ENCODE results near the gene ERP44. TPM values are rescaled to one million over a fixed set of nuclear protein-coding genes. Genes with fewer than 3 reads are reported as not detected.
"Not testable (repeated sequence)": the region's sequence is repeated elsewhere in the genome, so short reads cannot be mapped to it uniquely, and the experiment has no call there.

The ERP44 gene
- total RNA-seq (ENCODE audit: unreplicated experiment), result 19.3 TPM
- long read RNA-seq, full-length matches to known transcripts, result 57 of 65 reads
- long read RNA-seq, partial matches to known transcripts, result 1 of 65 reads
- long read RNA-seq, other reads (novel, unspliced or antisense), result 7 of 65 reads

DNA sequence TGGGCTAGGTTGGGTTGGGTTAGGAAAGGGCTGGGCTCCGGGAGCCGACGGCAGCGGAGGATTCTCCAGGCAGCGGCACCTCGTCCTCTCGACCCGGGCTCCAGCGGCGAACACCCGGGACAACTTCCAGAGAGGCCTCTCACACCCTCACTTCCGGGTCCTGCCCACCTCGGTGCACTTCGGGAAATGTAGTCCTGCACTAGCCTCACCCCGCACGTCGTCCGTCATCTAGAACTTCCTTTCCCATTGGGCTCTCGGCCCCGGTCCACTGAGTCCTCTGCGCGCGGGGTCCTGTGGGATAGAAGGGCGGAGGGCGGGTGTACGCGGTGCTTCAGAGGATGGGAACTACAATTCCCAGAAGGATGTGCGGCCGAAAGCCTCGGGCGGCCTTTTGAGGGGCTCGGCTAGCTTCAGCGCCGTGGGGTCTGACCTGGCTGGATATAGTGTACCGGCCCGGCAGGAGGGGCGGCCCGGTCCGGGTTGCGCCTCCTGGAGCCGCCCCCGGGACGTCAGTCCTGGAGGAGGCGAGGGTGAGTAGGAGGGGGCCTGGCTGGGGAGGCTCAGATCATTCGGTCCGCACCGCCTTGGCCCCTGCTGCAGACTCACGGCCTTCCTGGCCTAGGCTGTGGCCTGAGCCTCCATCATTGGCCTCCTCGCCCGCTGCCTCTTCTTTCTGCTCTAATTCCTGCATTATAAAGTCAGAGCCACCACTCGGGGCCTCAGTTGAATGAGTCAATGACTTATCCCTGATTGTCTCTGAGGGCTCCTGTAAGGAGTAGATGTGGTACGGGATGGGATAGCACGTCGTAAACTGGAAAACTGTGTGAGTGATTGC, at the start of gene ERP44, which contains the start of gene INVS:
Gene ERP44, minus strand, starts transcription at position 114 of the 835 bp plus-strand sequence. CDS start 160 bp downstream, outside the sequence.
Gene INVS, plus strand, starts transcription at position 357 of the 835 bp plus-strand sequence. CDS start 5,279 bp downstream, outside the sequence.
- Mint-ChIP-seq H3K9me3 (ENCODE audit: unreplicated experiment) (peaks cover 7% of the 10 kb centered on the region), H3K27me3 (ENCODE audit: unreplicated experiment) (peaks cover 6% of the 10 kb centered on the region), H3K36me3 (ENCODE audit: unreplicated experiment) (no peaks in the 10 kb centered on the region), H3K27ac (ENCODE audit: unreplicated experiment) (peak within 1 kb of the TSS; percentile 93), H3K4me3 (ENCODE audit: unreplicated experiment) (peak within 1 kb of the TSS; percentile 98), H3K4me1 (ENCODE audit: low read depth, unreplicated experiment) (peaks cover 5% of the 10 kb centered on the region)
- TF ChIP-seq, protein P1, sequence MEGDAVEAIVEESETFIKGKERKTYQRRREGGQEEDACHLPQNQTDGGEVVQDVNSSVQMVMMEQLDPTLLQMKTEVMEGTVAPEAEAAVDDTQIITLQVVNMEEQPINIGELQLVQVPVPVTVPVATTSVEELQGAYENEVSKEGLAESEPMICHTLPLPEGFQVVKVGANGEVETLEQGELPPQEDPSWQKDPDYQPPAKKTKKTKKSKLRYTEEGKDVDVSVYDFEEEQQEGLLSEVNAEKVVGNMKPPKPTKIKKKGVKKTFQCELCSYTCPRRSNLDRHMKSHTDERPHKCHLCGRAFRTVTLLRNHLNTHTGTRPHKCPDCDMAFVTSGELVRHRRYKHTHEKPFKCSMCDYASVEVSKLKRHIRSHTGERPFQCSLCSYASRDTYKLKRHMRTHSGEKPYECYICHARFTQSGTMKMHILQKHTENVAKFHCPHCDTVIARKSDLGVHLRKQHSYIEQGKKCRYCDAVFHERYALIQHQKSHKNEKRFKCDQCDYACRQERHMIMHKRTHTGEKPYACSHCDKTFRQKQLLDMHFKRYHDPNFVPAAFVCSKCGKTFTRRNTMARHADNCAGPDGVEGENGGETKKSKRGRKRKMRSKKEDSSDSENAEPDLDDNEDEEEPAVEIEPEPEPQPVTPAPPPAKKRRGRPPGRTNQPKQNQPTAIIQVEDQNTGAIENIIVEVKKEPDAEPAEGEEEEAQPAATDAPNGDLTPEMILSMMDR (IDR thresholded peaks at IDR 0.05; ENCODE audit: partially characterized antibody, unreplicated experiment), result no peak
- peak; percentile 98 for DNase-seq

DNA sequence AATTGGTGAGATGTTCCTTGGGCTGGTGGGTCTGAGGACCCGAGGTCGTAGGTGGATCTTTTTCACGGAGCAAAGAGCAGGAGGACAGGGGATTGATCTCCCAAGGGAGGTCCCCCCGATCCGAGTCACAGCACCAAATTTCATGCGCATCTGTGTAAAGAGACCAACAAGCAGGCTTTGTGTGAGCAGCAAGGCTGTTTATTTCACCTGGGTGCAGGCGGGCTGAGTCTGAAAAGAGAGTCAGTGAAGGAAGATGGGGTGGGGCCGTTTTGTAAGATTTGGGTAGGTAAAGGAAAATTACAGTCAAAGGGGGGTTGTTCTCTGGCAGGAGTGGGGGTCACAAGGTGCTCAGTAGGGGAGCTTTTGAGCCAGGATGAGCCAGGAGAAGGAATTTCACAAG, 47.2 kb upstream of the ERP44 start:
- H3K27me3 Mint-ChIP-seq (ENCODE audit: unreplicated experiment); DNase-seq; H3K4me3 Mint-ChIP-seq (ENCODE audit: unreplicated experiment); H3K36me3 Mint-ChIP-seq (ENCODE audit: unreplicated experiment); H3K9me3 Mint-ChIP-seq (ENCODE audit: unreplicated experiment); H3K4me1 Mint-ChIP-seq (ENCODE audit: low read depth, unreplicated experiment): not testable (repeated sequence)
- peak overlapping the region; percentile 56 for H3K27ac Mint-ChIP-seq (ENCODE audit: unreplicated experiment)

DNA sequence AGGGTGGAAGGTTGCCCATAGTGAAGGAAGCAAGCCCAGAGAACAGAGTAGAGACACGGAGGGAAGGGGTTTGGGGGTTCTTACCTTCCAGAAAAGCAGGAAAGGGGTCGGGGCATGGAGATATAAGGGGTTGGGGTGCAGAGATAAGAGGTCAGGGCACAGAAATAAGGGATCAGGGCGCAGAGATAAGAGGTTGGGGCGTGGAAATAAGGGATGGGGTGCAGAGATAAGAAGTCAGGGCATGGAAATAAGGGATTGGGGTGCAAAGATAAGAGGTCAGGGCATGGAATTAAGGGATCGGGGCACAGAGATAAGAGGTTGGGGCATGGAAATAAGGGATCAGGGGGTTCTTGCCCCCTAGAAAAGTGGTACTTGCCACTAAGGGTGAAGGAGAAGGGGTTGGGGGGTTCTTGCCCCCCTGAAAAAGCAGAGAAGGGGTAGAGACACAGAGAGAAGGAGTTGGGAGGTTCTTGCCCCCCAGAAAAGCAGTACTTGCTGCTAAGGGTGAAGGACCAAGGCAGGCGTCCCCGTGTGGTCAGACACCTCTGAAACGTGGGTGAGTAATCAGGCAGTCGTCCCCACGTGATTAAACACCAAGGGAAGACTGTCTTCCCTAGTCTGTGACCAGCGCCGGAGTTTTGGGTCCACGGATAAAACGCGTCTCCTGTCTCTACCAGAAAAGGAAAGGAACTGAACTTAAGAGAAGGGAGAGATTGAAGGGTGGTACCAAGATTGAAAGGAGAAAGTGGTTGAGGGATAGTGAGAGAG, 46.6 kb upstream of the ERP44 start:
- not testable (repeated sequence) for H3K27ac Mint-ChIP-seq (ENCODE audit: unreplicated experiment); H3K9me3 Mint-ChIP-seq (ENCODE audit: unreplicated experiment); H3K4me3 Mint-ChIP-seq (ENCODE audit: unreplicated experiment); DNase-seq; H3K27me3 Mint-ChIP-seq (ENCODE audit: unreplicated experiment); H3K4me1 Mint-ChIP-seq (ENCODE audit: low read depth, unreplicated experiment); H3K36me3 Mint-ChIP-seq (ENCODE audit: unreplicated experiment)

DNA sequence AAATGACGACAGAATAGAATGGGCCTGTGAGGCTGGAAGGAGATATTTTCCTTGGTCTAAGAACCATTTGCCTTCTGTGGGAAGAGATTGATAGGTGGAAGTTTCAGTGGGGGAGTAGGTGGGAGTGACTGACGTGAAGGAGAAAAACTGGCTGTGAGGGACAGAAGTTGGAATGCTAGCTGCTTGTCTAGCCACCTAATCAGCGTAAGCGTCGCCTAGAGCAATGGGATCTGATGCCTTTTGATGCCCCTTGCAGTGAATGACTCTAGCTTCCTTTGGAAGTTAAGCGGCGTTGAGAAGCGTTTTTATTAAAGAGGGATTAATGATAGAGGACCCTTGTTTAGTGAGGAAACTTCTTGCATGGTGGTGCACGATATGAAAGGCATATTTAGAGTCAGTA, 43.1 kb upstream of the ERP44 start:
- not testable (repeated sequence) for H3K27ac Mint-ChIP-seq (ENCODE audit: unreplicated experiment); H3K27me3 Mint-ChIP-seq (ENCODE audit: unreplicated experiment); H3K36me3 Mint-ChIP-seq (ENCODE audit: unreplicated experiment); H3K9me3 Mint-ChIP-seq (ENCODE audit: unreplicated experiment); DNase-seq; H3K4me1 Mint-ChIP-seq (ENCODE audit: low read depth, unreplicated experiment); H3K4me3 Mint-ChIP-seq (ENCODE audit: unreplicated experiment)

DNA sequence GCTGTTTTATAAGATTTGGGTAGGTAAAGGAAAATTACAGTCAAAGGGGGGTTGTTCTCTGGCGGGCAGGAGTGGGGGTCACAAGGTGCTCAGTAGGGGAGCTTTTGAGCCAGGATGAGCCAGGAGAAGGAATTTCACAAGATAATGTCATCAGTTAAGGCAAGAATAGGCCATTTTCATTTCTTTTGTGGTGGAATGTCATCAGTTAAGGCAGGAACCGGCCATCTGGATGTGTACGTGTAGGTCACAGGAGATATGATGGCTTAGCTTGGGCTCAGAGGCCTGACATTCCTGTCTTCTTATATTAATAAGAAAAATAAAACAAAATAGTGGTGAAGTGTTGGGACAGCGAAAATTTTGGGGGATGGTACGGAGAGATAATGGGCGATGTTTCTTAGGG, 41.5 kb upstream of the ERP44 start:
- not testable (repeated sequence) for H3K27me3 Mint-ChIP-seq (ENCODE audit: unreplicated experiment); H3K4me1 Mint-ChIP-seq (ENCODE audit: low read depth, unreplicated experiment); H3K4me3 Mint-ChIP-seq (ENCODE audit: unreplicated experiment); H3K27ac Mint-ChIP-seq (ENCODE audit: unreplicated experiment); H3K9me3 Mint-ChIP-seq (ENCODE audit: unreplicated experiment); DNase-seq; H3K36me3 Mint-ChIP-seq (ENCODE audit: unreplicated experiment)

DNA sequence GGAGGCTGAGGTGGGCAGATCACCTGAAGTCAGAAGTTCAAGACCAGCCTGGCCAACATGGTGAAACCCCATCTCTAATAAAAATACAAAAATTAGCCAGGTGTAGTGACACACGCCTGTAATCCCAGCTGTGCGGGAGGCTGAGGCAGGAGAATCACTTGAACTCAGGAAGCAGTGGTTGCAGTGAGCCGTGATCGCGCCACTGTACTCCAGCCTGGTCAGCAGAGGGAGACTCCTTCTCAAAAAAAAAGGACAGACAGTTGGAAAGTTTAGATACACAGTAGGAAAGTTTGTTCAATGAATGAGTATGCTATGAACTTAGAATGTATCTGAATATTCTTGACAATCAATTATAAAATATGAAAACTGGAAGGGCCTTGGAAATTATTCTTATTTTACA, 38.0 kb upstream of the ERP44 start:
- H3K4me1 Mint-ChIP-seq (ENCODE audit: low read depth, unreplicated experiment); DNase-seq; H3K27me3 Mint-ChIP-seq (ENCODE audit: unreplicated experiment); H3K36me3 Mint-ChIP-seq (ENCODE audit: unreplicated experiment); H3K27ac Mint-ChIP-seq (ENCODE audit: unreplicated experiment); H3K9me3 Mint-ChIP-seq (ENCODE audit: unreplicated experiment); H3K4me3 Mint-ChIP-seq (ENCODE audit: unreplicated experiment): not testable (repeated sequence)

DNA sequence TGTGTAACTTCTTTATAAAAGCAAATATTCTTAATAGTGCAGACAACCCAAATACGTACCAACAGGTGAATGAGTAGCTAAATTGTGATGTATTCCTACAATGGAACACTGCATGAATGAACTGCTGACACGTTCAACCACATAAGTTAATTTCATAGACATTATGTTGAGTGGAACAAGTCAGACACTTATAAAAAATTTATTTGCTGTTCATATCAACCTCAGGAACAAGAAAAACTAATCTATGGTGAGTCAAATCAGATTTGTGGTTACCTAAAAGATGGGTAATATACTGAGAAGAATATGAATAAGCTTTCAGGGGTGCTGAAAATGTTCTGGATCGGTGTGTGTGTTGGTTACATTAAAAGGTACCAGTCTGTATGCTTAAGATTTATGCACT, 35.9 kb upstream of the ERP44 start:
- no peaks in the 10 kb centered on the region for H3K36me3 Mint-ChIP-seq (ENCODE audit: unreplicated experiment)
- H3K9me3 Mint-ChIP-seq (ENCODE audit: unreplicated experiment), result no peaks in the 10 kb centered on the region
- no peak for DNase-seq
- TF ChIP-seq, protein P1 (IDR thresholded peaks at IDR 0.05; ENCODE audit: partially characterized antibody, unreplicated experiment), result no peak
- H3K4me1 Mint-ChIP-seq (ENCODE audit: low read depth, unreplicated experiment), result no peaks in the 10 kb centered on the region
- no peak overlapping the region for H3K27ac Mint-ChIP-seq (ENCODE audit: unreplicated experiment)
- H3K27me3 Mint-ChIP-seq (ENCODE audit: unreplicated experiment), result no peaks in the 10 kb centered on the region
- H3K4me3 Mint-ChIP-seq (ENCODE audit: unreplicated experiment), result no peak overlapping the region

All from glutamatergic neuron (in vitro differentiated cells).